HEK293T (cell line): ENCODE data around the gene RPUSD3.

Source experiments
- CTCF ChIA-PET: fragments of 350-600 bp; formaldehyde crosslinking; extraction: SDS; loops from one replicate; lab custom pipeline; 2021; ENCODE audit warnings: antibody characterized with exemption, inconsistent platforms; lab: Yijun Ruan, JAX
- POLR2A ChIA-PET: fragments of 350-600 bp; formaldehyde crosslinking; extraction: SDS; loops from one replicate; lab custom pipeline; 2020; ENCODE audit warnings: antibody characterized with exemption, inconsistent platforms; lab: Yijun Ruan, JAX
- DNase-seq: peaks from one replicate; pipeline ENCODE4 v3.0.0; 2012; ENCODE audit warnings: mixed read lengths; ENCODE audit errors: extremely low spot score
- ARNT ChIP-seq: fragments of 450-650 bp; IDR thresholded peaks from 2 replicates; pipeline ENCODE4 v1.6.1; 2017; ENCODE audit warnings: mild to moderate bottlenecking
- BHLHE40 ChIP-seq: fragments of 450-650 bp; IDR thresholded peaks from 2 replicates; pipeline ENCODE4 v1.6.1; 2016; ENCODE audit warnings: mild to moderate bottlenecking, moderate library complexity, borderline replicate concordance
- CTBP1 ChIP-seq: fragments of 450-650 bp; IDR thresholded peaks from 2 replicates; pipeline ENCODE4 v1.6.1; 2016; ENCODE audit warnings: borderline replicate concordance
- ELF4 ChIP-seq: fragments of 450-650 bp; IDR thresholded peaks from 2 replicates; pipeline ENCODE4 v1.6.1; 2017; ENCODE audit warnings: antibody characterized with exemption
- FOXA1 ChIP-seq: fragments of 450-650 bp; IDR thresholded peaks from 2 replicates; pipeline ENCODE4 v1.6.1; 2016; ENCODE audit warnings: mild to moderate bottlenecking
- FOXK2 ChIP-seq: fragments of 450-650 bp; IDR thresholded peaks from 2 replicates; pipeline ENCODE4 v1.6.1; 2016; ENCODE audit warnings: mild to moderate bottlenecking
- FOXM1 ChIP-seq: fragments of 450-650 bp; IDR thresholded peaks from 2 replicates; pipeline ENCODE4 v1.6.1; 2017; ENCODE audit warnings: mild to moderate bottlenecking, borderline replicate concordance
- HDGF ChIP-seq: fragments of 450-650 bp; IDR thresholded peaks from 2 replicates; pipeline ENCODE4 v1.6.1; 2017; ENCODE audit warnings: antibody characterized with exemption, borderline replicate concordance
- L3MBTL2 ChIP-seq: fragments of 450-650 bp; conservative IDR thresholded peaks from 2 replicates; pipeline ENCODE4 v1.6.1; 2016; ENCODE audit warnings: mild to moderate bottlenecking
- LEF1 ChIP-seq: fragments of 450-650 bp; IDR thresholded peaks from 2 replicates; pipeline ENCODE4 v1.6.1; 2017; ENCODE audit warnings: mild to moderate bottlenecking, borderline replicate concordance
- NFRKB ChIP-seq: fragments of 450-650 bp; IDR thresholded peaks from 2 replicates; pipeline ENCODE4 v1.6.1; 2016; ENCODE audit warnings: mild to moderate bottlenecking, moderate library complexity
- PKNOX1 ChIP-seq: fragments of 450-650 bp; IDR thresholded peaks from 2 replicates; pipeline ENCODE4 v1.6.1; 2016
- SP1 ChIP-seq: fragments of 450-650 bp; IDR thresholded peaks from 2 replicates; pipeline ENCODE4 v1.6.1; 2017
- SUZ12 ChIP-seq: fragments of 450-650 bp; IDR thresholded peaks from 2 replicates; pipeline ENCODE4 v1.6.1; 2016; ENCODE audit warnings: mild to moderate bottlenecking
- TARDBP ChIP-seq: fragments of 450-650 bp; IDR thresholded peaks from 2 replicates; pipeline ENCODE4 v1.6.1; 2016
- ZNF384 ChIP-seq: fragments of 450-650 bp; IDR thresholded peaks from 2 replicates; pipeline ENCODE4 v1.6.1; 2016

RPUSD3 gene

GRCh38 chr3:9795207-9795606, 48.6 kb downstream of the RPUSD3 start:
- no peak for DNase-seq
- ChIA-PET CTCF (no interaction called here), POLR2A (interaction anchor here (1.2 kb wide), 1 partner anchor 11 kb away, joined by 4 read pairs; no protein-coding TSS in a partner anchor)
- TF ChIP-seq TARDBP (no peak), FOXA1 (no peak), SUZ12 (no peak), BHLHE40 (no peak), SP1 (no peak), ZNF384 (no peak), LEF1 (no peak), ELF4 (no peak), L3MBTL2 (no peak), FOXK2 (no peak)

GRCh38 chr3:9794400-9794799, 49.4 kb downstream of the RPUSD3 start:
- ChIA-PET POLR2A (interaction anchor here (1.0 kb wide), 1 partner anchor 21 kb away, joined by 3 read pairs; no protein-coding TSS in a partner anchor), CTCF (no interaction called here)
- no peak for DNase-seq
- TF ChIP-seq ARNT (no peak), FOXM1 (no peak), ELF4 (no peak), FOXA1 (no peak), L3MBTL2 (no peak), NFRKB (no peak), PKNOX1 (no peak), ZNF384 (no peak), FOXK2 (no peak), LEF1 (no peak), HDGF (no peak), CTBP1 (no peak), SP1 (no peak), SUZ12 (no peak)

GRCh38 chr3:9793161-9793781, 50.5 kb downstream of the RPUSD3 start:
- ChIA-PET CTCF (interaction anchor here (0.7 kb wide), 1 partner anchor 293 kb away, joined by 4 read pairs; no protein-coding TSS in a partner anchor), POLR2A (interaction anchor here (0.6 to 1.4 kb wide), 19 partner anchors 10 to 289 kb away, joined by 3 to 14 read pairs (median 4); partner anchors contain the start of genes CAMK1, CRELD1, FANCD2 and OGG1)
- TF ChIP-seq FOXK2, result no peak
- 0 out of 2 replicates have a peak, but pooled peaks have one; percentile 21 for TF ChIP-seq L3MBTL2
- peak; percentile 37 for DNase-seq

- TF ChIP-seq BHLHE40, result peak; percentile 95
- TF ChIP-seq FOXA1, result no peak
- TF ChIP-seq ELF4, result peak; percentile 96
- TF ChIP-seq PKNOX1, result no peak
- no peak for TF ChIP-seq L3MBTL2
- no peak for TF ChIP-seq NFRKB
- TF ChIP-seq SP1, result no peak; the same call in 1 of the 2 replicates
- no peak for TF ChIP-seq CTBP1
- TF ChIP-seq SUZ12, result no peak
- ChIA-PET CTCF (interaction anchor here (0.7 kb wide), 1 partner anchor 292 kb away, joined by 4 read pairs; no protein-coding TSS in a partner anchor), POLR2A (interaction anchor here (0.6 to 1.4 kb wide), 17 partner anchors 9 to 289 kb away, joined by 3 to 14 read pairs (median 4); partner anchors contain the start of genes CAMK1, CRELD1, FANCD2 and OGG1)
- DNase-seq, result peak; percentile 96
Observed at GRCh38 chr3:9792405-9793160, 51.2 kb downstream of the RPUSD3 start, which contains the start of the genes ARPC4 and TADA3. TSS of gene ARPC4 (plus strand) at chr3:9793082. CDS start at chr3:9793122, 40 bp downstream. TSS of gene TADA3 (minus strand) at chr3:9792473. CDS start at chr3:9791466, 1,007 bp downstream.

- ChIA-PET POLR2A (interaction anchor here (0.9 to 1.4 kb wide), 7 partner anchors 11 to 142 kb away, joined by 3 to 14 read pairs (median 6); partner anchors contain the start of genes CAMK1 and CRELD1), CTCF (no interaction called here)
- no peak for DNase-seq
- TF ChIP-seq TARDBP (no peak), BHLHE40 (no peak)
Observed at GRCh38 chr3:9791790-9792404, 51.9 kb downstream of the RPUSD3 start.

GRCh38 chr3:9791127-9791526, 52.7 kb downstream of the RPUSD3 start:
- no peak for DNase-seq
- ChIA-PET POLR2A (no interaction called here), CTCF (no interaction called here)
- TF ChIP-seq SP1 (no peak), LEF1 (no peak), NFRKB (no peak)
